ENCODE data around the gene CAMSAP1.

GRCh38 chr9:135817951-135818717 is 89.2 kb downstream of the CAMSAP1 start:
- TF ChIP-seq, protein P1, sequence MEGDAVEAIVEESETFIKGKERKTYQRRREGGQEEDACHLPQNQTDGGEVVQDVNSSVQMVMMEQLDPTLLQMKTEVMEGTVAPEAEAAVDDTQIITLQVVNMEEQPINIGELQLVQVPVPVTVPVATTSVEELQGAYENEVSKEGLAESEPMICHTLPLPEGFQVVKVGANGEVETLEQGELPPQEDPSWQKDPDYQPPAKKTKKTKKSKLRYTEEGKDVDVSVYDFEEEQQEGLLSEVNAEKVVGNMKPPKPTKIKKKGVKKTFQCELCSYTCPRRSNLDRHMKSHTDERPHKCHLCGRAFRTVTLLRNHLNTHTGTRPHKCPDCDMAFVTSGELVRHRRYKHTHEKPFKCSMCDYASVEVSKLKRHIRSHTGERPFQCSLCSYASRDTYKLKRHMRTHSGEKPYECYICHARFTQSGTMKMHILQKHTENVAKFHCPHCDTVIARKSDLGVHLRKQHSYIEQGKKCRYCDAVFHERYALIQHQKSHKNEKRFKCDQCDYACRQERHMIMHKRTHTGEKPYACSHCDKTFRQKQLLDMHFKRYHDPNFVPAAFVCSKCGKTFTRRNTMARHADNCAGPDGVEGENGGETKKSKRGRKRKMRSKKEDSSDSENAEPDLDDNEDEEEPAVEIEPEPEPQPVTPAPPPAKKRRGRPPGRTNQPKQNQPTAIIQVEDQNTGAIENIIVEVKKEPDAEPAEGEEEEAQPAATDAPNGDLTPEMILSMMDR (IDR thresholded peaks at IDR 0.05; ENCODE audit: low read length): no peak
- TF ChIP-seq EZH2 (IDR thresholded peaks at IDR 0.05; ENCODE audit: borderline replicate concordance, low read length): no peak
